ENCODE measurements around the gene STARD13. TPM values are rescaled to one million over a fixed set of nuclear protein-coding genes. Genes with fewer than 3 reads are reported as not detected.
A peak's percentile ranks its signal among the peaks of the same experiment; 100 is the strongest.

The STARD13 gene
- total RNA-seq, 4 donors from 2014 or later: 36.8 to 65.6 (median 46.0) TPM

GRCh38 chr13:33196767-33197166 lies 88.8 kb downstream of the STARD13 start:
- intact Hi-C loops (cut with DNase I; ENCODE audit: low total_unique reads): no loop called here

GRCh38 chr13:33195693-33196464 lies 89.7 kb downstream of the STARD13 start:
- peaks cover 3 to 4% of the 10 kb centered on the region in 2 donors for H3K4me1 ChIP-seq
- no peak for TF ChIP-seq POLR2A (IDR thresholded peaks at IDR 0.05)
- TF ChIP-seq CTCF (IDR thresholded peaks at IDR 0.05): no peak
- no peak overlapping the region for H3K4me3 ChIP-seq
- H3K9me3 ChIP-seq: no peaks in the 10 kb centered on the region
- no peaks in the 10 kb centered on the region for H3K36me3 ChIP-seq
- no peaks in the 10 kb centered on the region for H3K27me3 ChIP-seq
- intact Hi-C loops (cut with DNase I; ENCODE audit: low total_unique reads): no loop called here
- peak overlapping the region; percentile 60 to 68 for H3K27ac ChIP-seq
- DNase-seq: no peak

More at GRCh38 chr13:33196767-33197166, 88.8 kb downstream of the STARD13 start:
- Histone ChIP-seq H3K9me3 (no peaks in the 10 kb centered on the region), H3K36me3 (no peaks in the 10 kb centered on the region), H3K4me3 (no peak overlapping the region), H3K27ac (peak overlapping the region in 1 of 2 donors; percentile 44), H3K4me1 (peaks cover 3 to 4% of the 10 kb centered on the region in 2 donors), H3K27me3 (no peaks in the 10 kb centered on the region)
- no peak for TF ChIP-seq CTCF (IDR thresholded peaks at IDR 0.05)
- TF ChIP-seq POLR2A (IDR thresholded peaks at IDR 0.05): no peak
- DNase-seq: no peak

GRCh38 chr13:33194820-33195692 lies 90.5 kb downstream of the STARD13 start:
- Histone ChIP-seq H3K36me3 (no peaks in the 10 kb centered on the region), H3K27ac (peak overlapping the region; percentile 60 to 68), H3K9me3 (no peaks in the 10 kb centered on the region), H3K4me3 (peak overlapping the region in 1 of 2 donors; percentile 5), H3K4me1 (peaks cover 3 to 4% of the 10 kb centered on the region in 2 donors), H3K27me3 (no peaks in the 10 kb centered on the region)
- peak; percentile 35 to 60 for DNase-seq
- no peak for TF ChIP-seq POLR2A (IDR thresholded peaks at IDR 0.05)
- TF ChIP-seq CTCF (IDR thresholded peaks at IDR 0.05): no peak
- intact Hi-C loops (cut with DNase I; ENCODE audit: low total_unique reads): no loop called here

- no peak for TF ChIP-seq POLR2A (IDR thresholded peaks at IDR 0.05)
- TF ChIP-seq CTCF (IDR thresholded peaks at IDR 0.05): no peak
- intact Hi-C loops (cut with DNase I; ENCODE audit: low total_unique reads): no loop called here
- DNase-seq: no peak
- peak overlapping the region; percentile 60 to 68 for H3K27ac ChIP-seq
- no peaks in the 10 kb centered on the region for H3K9me3 ChIP-seq
- no peaks in the 10 kb centered on the region for H3K27me3 ChIP-seq
- no peaks in the 10 kb centered on the region for H3K36me3 ChIP-seq
- peaks cover 3 to 4% of the 10 kb centered on the region in 2 donors for H3K4me1 ChIP-seq
- no peak overlapping the region for H3K4me3 ChIP-seq
These were observed 92.1 kb downstream of the STARD13 start for GRCh38 chr13:33193428-33193974.
